HepG2 (cell line): ENCODE data around the gene PSMD1. TPM values are rescaled to one million over a fixed set of nuclear protein-coding genes. Genes with fewer than 3 reads are reported as not detected.

Experiments
- GLI4 ChIP-seq: sonication (generic); formaldehyde crosslinking; IDR thresholded peaks from 2 replicates; pipeline ENCODE4 v1.5.1; 2020; ENCODE audit warnings: missing genetic modification reagents, mild to moderate bottlenecking, moderate library complexity, borderline replicate concordance
- HNF4A ChIP-seq: sonication (generic); formaldehyde crosslinking; IDR thresholded peaks from 2 replicates; pipeline ENCODE4 v1.4.0; 2020; ENCODE audit warnings: missing genetic modification reagents
- HNRNPH1 ChIP-seq: fragments of 200-400 bp; formaldehyde crosslinking; optimal IDR thresholded peaks from 2 replicates; pipeline ENCODE3; 2017; ENCODE audit warnings: mild to moderate bottlenecking, low read depth, low read length
- PITX1 ChIP-seq: sonication (generic); formaldehyde crosslinking; IDR thresholded peaks from 2 replicates; pipeline ENCODE4 v1.5.1; 2020; ENCODE audit warnings: mild to moderate bottlenecking, missing genetic modification reagents
- SOX6 ChIP-seq, 2 experiments: fragments of 450-650 bp in 1 of 2; sonication (generic) in 1 of 2; formaldehyde crosslinking in 1 of 2; IDR thresholded peaks; 2 replicates each; pipeline versions ENCODE4 v1.4.0 to v1.6.1; 2017 to 2020; ENCODE audit warnings: antibody characterized with exemption in 1 of 2, mild to moderate bottlenecking in 1 of 2, missing genetic modification reagents in 1 of 2
- TAF15 ChIP-seq: fragments of 200-400 bp; formaldehyde crosslinking; IDR thresholded peaks from one replicate; pipeline ENCODE4 v1.6.1; 2018; ENCODE audit warnings: mild to moderate bottlenecking, low read depth, low read length; ENCODE audit not compliant: poor library complexity, severe bottlenecking
- ZHX2 ChIP-seq, 2 experiments: sonication (generic) in 1 of 2; formaldehyde crosslinking in 1 of 2; IDR thresholded peaks; 2 replicates each; pipeline versions ENCODE4 v1.6.1 to v1.9.0; 2014 to 2022; ENCODE audit warnings: antibody characterized with exemption in 1 of 2, borderline replicate concordance in 1 of 2, inconsistent platforms in 1 of 2, low read depth in 1 of 2, missing genetic modification reagents in 1 of 2
- ZNF430 ChIP-seq: sonication (generic); formaldehyde crosslinking; IDR thresholded peaks from 2 replicates; pipeline ENCODE4 v1.9.0; 2021; ENCODE audit warnings: mild to moderate bottlenecking, missing genetic modification reagents
- ZNF609 ChIP-seq: sonication (generic); formaldehyde crosslinking; IDR thresholded peaks from 2 replicates; pipeline ENCODE4 v1.4.0; 2020; ENCODE audit warnings: mild to moderate bottlenecking, missing genetic modification reagents, borderline replicate concordance
- ZNF678 ChIP-seq: sonication (generic); formaldehyde crosslinking; IDR thresholded peaks from 2 replicates; pipeline ENCODE4 v1.4.0; 2020; ENCODE audit warnings: mild to moderate bottlenecking, missing genetic modification reagents
- ZNF7 ChIP-seq: IDR thresholded peaks from 2 replicates; pipeline ENCODE4 v1.6.1; 2016; ENCODE audit warnings: missing biosample characterization, missing genetic modification reagents
- ZNF773 ChIP-seq: sonication (generic); formaldehyde crosslinking; IDR thresholded peaks from 2 replicates; pipeline ENCODE4 v1.4.0; 2020; ENCODE audit warnings: missing genetic modification reagents, borderline replicate concordance
- ZSCAN30 ChIP-seq: sonication (generic); formaldehyde crosslinking; IDR thresholded peaks from 2 replicates; pipeline ENCODE4 v1.5.0; 2020; ENCODE audit warnings: mild to moderate bottlenecking, missing genetic modification reagents
- polyA plus RNA-seq, 8 experiments: library from polyadenylated mRNA; depleted of rRNA in 3 of 8; stranded (reverse) in 7 of 8; unstranded in 1 of 8; fragments of >200 nt; fragmentation: Illumina TruSeq in 4 of 8; extraction: Trizol in 4 of 8; gene quantifications; 2 replicates each; pipeline versions ENCODE4 v1.2.1 to v1.2.3, GENCODE V29; 2011 to 2016; ENCODE audit warnings: low read depth in 4 of 8, missing spikeins in 1 of 8, mixed read lengths in 1 of 8; ENCODE audit not compliant: insufficient read depth in 1 of 8
- total RNA-seq, 5 experiments: library from RNA; depleted of rRNA; stranded (reverse); fragments of >200 nt; fragmentation: Illumina TruSeq; extraction: Trizol; gene quantifications; 2 replicates each; pipeline ENCODE4 v1.2.3, GENCODE V29; 2016; ENCODE audit warnings: low read depth in 1 of 5
- TF ChIP-seq, protein P1 (sequence below): sonication (generic); formaldehyde crosslinking; IDR thresholded peaks from 2 replicates; pipeline ENCODE4 v1.4.0; 2020; ENCODE audit warnings: missing genetic modification reagents

PSMD1 gene
- total and polyA plus RNA-seq, 2 of the 13 experiments (the other 11 are each of a cell fraction or from before 2014, with no cell fraction given), result 136 to 191 TPM

DNA sequence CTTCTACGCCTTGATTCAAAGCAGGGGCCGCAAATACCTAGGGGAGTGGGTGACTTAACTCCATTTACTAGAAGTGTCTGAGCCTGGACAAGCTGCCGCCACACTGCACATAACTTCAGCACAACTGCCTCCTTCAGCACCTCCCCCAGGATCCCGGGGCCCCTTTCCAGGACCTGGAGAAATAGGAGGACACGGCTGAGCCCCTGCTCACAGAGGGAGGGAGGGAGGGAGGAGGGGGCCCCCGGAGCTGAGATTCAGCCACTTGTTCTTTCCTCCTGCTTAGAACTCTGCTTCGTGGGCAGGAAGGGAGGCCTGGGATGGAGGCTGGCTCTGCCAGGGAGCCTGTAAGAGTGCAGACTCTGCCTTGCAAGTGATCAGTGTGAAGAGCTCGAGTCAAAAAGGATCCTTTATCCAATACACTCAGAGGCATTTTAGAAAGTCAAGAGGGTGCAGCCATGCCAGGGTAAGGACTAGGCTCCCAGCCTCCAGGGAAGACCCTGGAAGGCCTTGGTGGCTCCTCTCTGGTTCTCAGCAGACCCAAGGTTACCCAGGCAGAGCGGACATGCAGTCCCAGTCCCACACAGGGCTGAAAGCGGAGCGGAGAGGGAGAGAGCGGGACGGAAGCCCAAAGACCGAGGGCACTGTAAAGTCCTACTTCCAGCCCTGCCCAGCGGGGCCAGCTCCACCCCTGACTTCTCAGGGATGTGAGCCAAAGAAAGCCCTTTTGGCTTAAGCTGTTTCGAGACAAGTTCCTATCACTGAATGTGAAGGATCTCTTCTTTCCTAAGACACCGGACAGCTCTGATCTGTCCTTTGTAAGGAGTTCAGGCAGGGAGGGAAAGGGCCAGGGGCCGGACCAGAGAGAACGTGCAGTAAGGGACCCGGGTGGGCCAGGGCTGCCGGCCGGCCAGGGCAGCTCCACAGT lies 133.2 kb downstream of the PSMD1 start (continued):
- TF ChIP-seq ZNF773 (CRISPR knock-in tag) (no peak), SOX6 (IDR thresholded peaks at IDR 0.05) (no peak), SOX6 (CRISPR knock-in tag; IDR thresholded peaks at IDR 0.05) (no peak), ZSCAN30 (CRISPR knock-in tag) (no peak), HNRNPH1 (peak; percentile 22), TAF15 (peak; percentile 9), ZNF7 (CRISPR knock-in tag) (no peak), ZHX2 (IDR thresholded peaks at IDR 0.05; ENCODE audit: low read depth) (no peak), ZHX2 (CRISPR knock-in tag; IDR thresholded peaks at IDR 0.05; ENCODE audit: borderline replicate concordance) (no peak), GLI4 (CRISPR knock-in tag) (peak; percentile 47; the same call in 1 of the 2 replicates), ZNF678 (CRISPR knock-in tag) (no peak), ZNF430 (CRISPR knock-in tag) (0 out of 2 replicates have a peak, but pooled peaks have one; percentile 24), ZNF609 (CRISPR knock-in tag) (no peak), HNF4A (CRISPR knock-in tag) (peak; percentile 4; the same call in 1 of the 2 replicates), PITX1 (CRISPR knock-in tag) (peak; percentile 10; the same call in 1 of the 2 replicates)
- TF ChIP-seq, protein P1, sequence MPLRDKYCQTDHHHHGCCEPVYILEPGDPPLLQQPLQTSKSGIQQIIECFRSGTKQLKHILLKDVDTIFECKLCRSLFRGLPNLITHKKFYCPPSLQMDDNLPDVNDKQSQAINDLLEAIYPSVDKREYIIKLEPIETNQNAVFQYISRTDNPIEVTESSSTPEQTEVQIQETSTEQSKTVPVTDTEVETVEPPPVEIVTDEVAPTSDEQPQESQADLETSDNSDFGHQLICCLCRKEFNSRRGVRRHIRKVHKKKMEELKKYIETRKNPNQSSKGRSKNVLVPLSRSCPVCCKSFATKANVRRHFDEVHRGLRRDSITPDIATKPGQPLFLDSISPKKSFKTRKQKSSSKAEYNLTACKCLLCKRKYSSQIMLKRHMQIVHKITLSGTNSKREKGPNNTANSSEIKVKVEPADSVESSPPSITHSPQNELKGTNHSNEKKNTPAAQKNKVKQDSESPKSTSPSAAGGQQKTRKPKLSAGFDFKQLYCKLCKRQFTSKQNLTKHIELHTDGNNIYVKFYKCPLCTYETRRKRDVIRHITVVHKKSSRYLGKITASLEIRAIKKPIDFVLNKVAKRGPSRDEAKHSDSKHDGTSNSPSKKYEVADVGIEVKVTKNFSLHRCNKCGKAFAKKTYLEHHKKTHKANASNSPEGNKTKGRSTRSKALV (CRISPR knock-in tag), result 0 out of 2 replicates have a peak, but pooled peaks have one; percentile 42
